ENCODE measurements around the gene GALNT14.

GALNT14 gene

DNA sequence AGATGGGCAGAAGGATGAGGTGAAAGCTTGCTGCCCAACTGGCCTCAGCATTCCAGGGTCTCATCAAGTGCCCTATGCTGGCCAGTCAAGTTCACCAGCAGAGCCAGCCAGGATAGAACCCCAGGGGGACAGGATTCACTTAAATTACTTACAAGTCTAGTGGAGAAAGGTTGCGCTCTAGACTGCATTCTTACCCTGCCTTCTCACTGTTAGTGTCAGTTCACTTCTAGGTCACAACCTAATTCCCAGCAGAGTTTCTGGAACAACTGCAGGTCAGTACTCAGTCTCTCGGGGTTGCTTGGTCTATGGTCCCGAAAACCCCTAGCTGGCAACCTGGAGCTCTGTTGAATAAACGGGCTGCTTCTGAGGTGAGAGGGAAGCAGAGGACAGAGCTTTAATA, 32.9 kb upstream of the GALNT14 start:
- H3K4me2 ChIP-seq (ENCODE audit: low read depth, low read length): no peak overlapping the region

DNA sequence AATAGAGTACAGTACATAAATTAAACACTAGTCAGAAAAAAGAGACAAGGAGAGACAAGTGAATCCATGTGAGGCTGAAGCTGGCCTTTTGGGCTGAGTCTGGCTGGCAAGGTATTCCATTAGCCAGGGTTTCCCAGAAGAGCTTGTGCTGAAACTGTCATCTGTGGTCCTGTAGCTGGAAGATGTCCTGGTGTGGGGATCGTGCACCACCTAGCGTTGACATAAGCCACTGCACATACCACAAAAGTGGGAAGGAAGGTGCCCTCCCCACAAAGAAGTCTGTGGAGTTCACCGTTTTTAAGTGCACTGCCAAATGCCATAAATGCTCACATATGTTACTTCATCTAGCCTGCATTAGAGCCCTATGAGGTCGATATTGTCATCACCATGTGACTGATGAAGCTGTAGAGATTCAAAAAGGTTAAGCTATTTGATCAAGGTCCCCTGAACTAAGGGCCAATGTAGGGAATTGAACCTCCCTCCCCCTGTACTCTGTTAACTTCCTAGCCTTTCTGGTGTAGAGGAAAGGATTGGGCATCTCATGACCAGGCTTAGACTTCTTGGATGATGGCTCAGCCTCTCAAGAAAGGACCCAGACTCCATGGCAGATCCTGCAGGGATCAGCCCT, 31.9 kb upstream of the GALNT14 start:
- H3K9me2 ChIP-seq (replicated peaks; ENCODE audit: insufficient read depth, low read length): no peaks in the 10 kb centered on the region
- H3K79me2 ChIP-seq (ENCODE audit: low read length): no peaks in the 10 kb centered on the region
- H3F3A ChIP-seq (ENCODE audit: insufficient read depth, low read length): no peaks in the 10 kb centered on the region
- no peak overlapping the region for H3K4me3 ChIP-seq (ENCODE audit: low read length)
- no peak for TF ChIP-seq EZH2 (optimal IDR thresholded peaks at IDR 0.05; ENCODE audit: low read depth, low read length)
- no peak for TF ChIP-seq EZH2phosphoT487 (IDR thresholded peaks at IDR 0.05; ENCODE audit: low read length)
- TF ChIP-seq, protein P1, sequence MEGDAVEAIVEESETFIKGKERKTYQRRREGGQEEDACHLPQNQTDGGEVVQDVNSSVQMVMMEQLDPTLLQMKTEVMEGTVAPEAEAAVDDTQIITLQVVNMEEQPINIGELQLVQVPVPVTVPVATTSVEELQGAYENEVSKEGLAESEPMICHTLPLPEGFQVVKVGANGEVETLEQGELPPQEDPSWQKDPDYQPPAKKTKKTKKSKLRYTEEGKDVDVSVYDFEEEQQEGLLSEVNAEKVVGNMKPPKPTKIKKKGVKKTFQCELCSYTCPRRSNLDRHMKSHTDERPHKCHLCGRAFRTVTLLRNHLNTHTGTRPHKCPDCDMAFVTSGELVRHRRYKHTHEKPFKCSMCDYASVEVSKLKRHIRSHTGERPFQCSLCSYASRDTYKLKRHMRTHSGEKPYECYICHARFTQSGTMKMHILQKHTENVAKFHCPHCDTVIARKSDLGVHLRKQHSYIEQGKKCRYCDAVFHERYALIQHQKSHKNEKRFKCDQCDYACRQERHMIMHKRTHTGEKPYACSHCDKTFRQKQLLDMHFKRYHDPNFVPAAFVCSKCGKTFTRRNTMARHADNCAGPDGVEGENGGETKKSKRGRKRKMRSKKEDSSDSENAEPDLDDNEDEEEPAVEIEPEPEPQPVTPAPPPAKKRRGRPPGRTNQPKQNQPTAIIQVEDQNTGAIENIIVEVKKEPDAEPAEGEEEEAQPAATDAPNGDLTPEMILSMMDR (IDR thresholded peaks at IDR 0.05; ENCODE audit: low read length): peak; percentile 95
- no peaks in the 10 kb centered on the region for H3K27me3 ChIP-seq (replicated peaks; ENCODE audit: insufficient read depth, low read length)
- H3K4me2 ChIP-seq (ENCODE audit: low read depth, low read length): no peak overlapping the region
- H4K20me1 ChIP-seq (ENCODE audit: insufficient read depth, low read length): no peaks in the 10 kb centered on the region
- no peak overlapping the region for H3K27ac ChIP-seq (ENCODE audit: low read length)
- H3K4me1 ChIP-seq (ENCODE audit: low read length): 0 out of 2 replicates have a peak, but pooled peaks cover 3% of the 10 kb centered on the region
- H3K9ac ChIP-seq (ENCODE audit: low read length): no peak overlapping the region
- H2AFZ ChIP-seq (ENCODE audit: low read length): no peak overlapping the region
- H3K36me3 ChIP-seq (replicated peaks; ENCODE audit: insufficient read depth, low read length): no peaks in the 10 kb centered on the region
- peak; percentile 70 for DNase-seq
- no peaks in the 10 kb centered on the region for H3K9me3 ChIP-seq (replicated peaks; ENCODE audit: insufficient read depth, low read length)

More for the DNA sequence above, 32.9 kb upstream of the GALNT14 start:
- Histone ChIP-seq H3K27ac (ENCODE audit: low read length) (no peak overlapping the region), H3K9me2 (replicated peaks; ENCODE audit: insufficient read depth, low read length) (no peaks in the 10 kb centered on the region), H3K9ac (ENCODE audit: low read length) (no peak overlapping the region), H3K4me1 (ENCODE audit: low read length) (0 out of 2 replicates have a peak, but pooled peaks cover 3% of the 10 kb centered on the region), H3F3A (ENCODE audit: insufficient read depth, low read length) (no peaks in the 10 kb centered on the region), H2AFZ (ENCODE audit: low read length) (no peak overlapping the region), H3K4me3 (ENCODE audit: low read length) (no peak overlapping the region), H3K27me3 (replicated peaks; ENCODE audit: insufficient read depth, low read length) (no peaks in the 10 kb centered on the region), H3K79me2 (ENCODE audit: low read length) (no peaks in the 10 kb centered on the region), H3K36me3 (replicated peaks; ENCODE audit: insufficient read depth, low read length) (no peaks in the 10 kb centered on the region), H3K9me3 (replicated peaks; ENCODE audit: insufficient read depth, low read length) (no peaks in the 10 kb centered on the region), H4K20me1 (ENCODE audit: insufficient read depth, low read length) (no peaks in the 10 kb centered on the region)
- TF ChIP-seq, protein P1 (IDR thresholded peaks at IDR 0.05; ENCODE audit: low read length): no peak
- TF ChIP-seq EZH2phosphoT487 (IDR thresholded peaks at IDR 0.05; ENCODE audit: low read length): no peak
- TF ChIP-seq EZH2 (optimal IDR thresholded peaks at IDR 0.05; ENCODE audit: low read depth, low read length): no peak
- DNase-seq: no peak

DNA sequence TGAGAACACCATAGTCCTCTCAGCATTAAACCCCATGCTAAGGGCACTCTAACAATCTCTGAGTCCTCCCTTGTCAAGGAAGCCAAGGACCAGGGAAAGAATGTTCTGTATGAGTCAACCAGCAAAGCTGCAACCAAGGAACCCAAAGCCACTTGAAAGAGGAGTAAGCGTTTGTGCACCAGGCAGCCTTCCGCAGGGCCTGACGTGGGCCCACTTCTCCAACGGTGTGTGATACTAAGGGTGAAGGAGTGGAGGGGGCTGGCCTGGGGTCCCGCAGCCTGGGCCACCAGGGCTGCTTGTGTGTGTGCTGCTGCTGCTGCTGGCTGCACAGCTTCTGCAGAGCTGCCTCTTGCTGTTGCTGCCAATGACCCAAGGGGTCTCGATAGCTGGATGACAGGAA, 30.1 kb upstream of the GALNT14 start:
- Histone ChIP-seq H3K27ac (ENCODE audit: low read length) (no peak overlapping the region), H3F3A (ENCODE audit: insufficient read depth, low read length) (no peaks in the 10 kb centered on the region), H3K4me1 (ENCODE audit: low read length) (0 out of 2 replicates have a peak, but pooled peaks cover 3% of the 10 kb centered on the region), H3K4me3 (ENCODE audit: low read length) (no peak overlapping the region), H3K9ac (ENCODE audit: low read length) (no peak overlapping the region), H3K9me2 (replicated peaks; ENCODE audit: insufficient read depth, low read length) (no peaks in the 10 kb centered on the region), H4K20me1 (ENCODE audit: insufficient read depth, low read length) (no peaks in the 10 kb centered on the region), H2AFZ (ENCODE audit: low read length) (no peak overlapping the region), H3K4me2 (ENCODE audit: low read depth, low read length) (no peak overlapping the region), H3K79me2 (ENCODE audit: low read length) (no peaks in the 10 kb centered on the region), H3K36me3 (replicated peaks; ENCODE audit: insufficient read depth, low read length) (no peaks in the 10 kb centered on the region), H3K27me3 (replicated peaks; ENCODE audit: insufficient read depth, low read length) (no peaks in the 10 kb centered on the region), H3K9me3 (replicated peaks; ENCODE audit: insufficient read depth, low read length) (no peaks in the 10 kb centered on the region)
- no peak for TF ChIP-seq EZH2 (optimal IDR thresholded peaks at IDR 0.05; ENCODE audit: low read depth, low read length)
- no peak for TF ChIP-seq EZH2phosphoT487 (IDR thresholded peaks at IDR 0.05; ENCODE audit: low read length)
- TF ChIP-seq, protein P1 (IDR thresholded peaks at IDR 0.05; ENCODE audit: low read length): no peak
- no peak for DNase-seq
